NCI-H748 treated with DMSO at 0.1 percent for 48 hours (cell line): ENCODE data around the gene TMEM235.

Source experiments
- DNase-seq: peaks from one replicate; lab custom pipeline; 2025; lab: John Stamatoyannopoulos, UW

The TMEM235 gene

DNA sequence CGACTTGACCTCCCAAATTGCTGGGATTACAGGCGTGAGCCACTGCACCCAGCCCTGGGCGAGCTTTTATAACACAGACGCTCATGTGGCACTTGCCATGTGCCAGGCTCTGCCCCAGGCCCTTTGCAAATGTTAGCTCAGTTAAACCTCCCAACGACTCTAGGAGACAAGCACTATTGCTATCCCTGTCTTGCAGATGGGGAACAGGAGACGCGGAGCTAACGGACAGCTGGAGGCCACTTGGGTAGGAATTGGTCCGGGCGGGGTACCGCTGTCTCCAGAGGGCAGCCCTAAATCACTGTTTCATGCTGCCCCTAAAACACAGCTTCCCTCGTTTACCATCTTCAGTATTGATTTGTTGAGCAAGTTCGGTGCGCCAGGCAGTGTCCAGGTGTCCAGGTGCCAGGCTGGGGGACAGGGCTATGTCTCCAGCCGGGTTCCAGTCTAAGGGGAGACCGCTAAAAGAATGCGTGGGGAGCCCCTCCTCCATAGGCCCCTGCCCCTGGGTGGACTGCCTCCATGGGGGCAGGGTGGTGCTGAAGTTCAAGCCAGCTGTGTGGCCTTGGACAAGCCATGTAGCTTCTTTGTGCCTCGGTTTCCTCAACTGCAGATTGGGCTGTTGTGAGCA is 23.7 kb downstream of the TMEM235 start:
- DNase-seq, result no peak

GRCh38 chr17:78255953-78256706 is 24.7 kb downstream of the TMEM235 start:
- no peak for DNase-seq

- no peak for DNase-seq
These were observed 25.5 kb downstream of the TMEM235 start for GRCh38 chr17:78256707-78257591.

- DNase-seq, result no peak
These were observed 26.4 kb downstream of the TMEM235 start for GRCh38 chr17:78257810-78258322.

- no peak for DNase-seq
These were observed 27.1 kb downstream of the TMEM235 start for GRCh38 chr17:78258323-78259191.

DNA sequence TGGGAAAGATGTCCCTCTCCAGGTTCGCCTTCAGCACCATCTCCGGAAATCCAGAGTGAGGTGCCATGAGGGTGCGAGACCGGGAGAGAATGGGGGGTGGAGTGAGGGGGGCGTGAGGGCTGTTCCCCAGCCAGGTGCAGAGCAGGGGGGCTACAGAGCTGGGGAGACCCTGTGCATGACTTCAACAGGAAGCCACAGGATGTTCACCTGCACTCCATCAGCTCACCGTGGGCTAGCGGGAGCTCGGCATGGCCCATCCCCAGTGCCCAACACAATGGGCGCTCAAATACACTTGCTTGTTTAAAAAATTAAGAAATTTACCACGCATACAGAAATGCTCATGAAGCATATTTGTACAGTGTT is 27.7 kb downstream of the TMEM235 start:
- no peak for DNase-seq

GRCh38 chr17:78263063-78263735 is 31.8 kb downstream of the TMEM235 start:
- DNase-seq, result no peak

GRCh38 chr17:78263736-78264340 is 32.4 kb downstream of the TMEM235 start:
- no peak for DNase-seq

DNA sequence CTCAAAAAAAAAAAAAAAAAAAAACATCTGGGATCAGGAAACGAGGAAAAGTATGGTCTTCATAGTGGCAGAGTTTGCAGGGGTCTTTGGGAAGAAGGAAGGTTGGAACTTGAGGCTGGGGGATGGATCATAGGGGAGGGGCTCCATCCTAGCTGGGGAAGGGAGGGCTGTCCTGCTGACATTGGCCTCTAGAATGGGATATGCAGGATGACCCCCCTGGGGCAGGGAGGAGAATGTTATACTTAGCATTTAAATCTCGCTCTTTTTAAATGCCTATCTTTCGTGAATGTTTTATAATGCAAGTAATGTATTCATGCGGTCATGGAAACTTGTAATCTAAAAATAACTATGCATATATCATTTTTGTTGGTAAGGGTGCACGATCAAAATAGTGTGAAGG is 33.2 kb downstream of the TMEM235 start:
- DNase-seq, result no peak

DNA sequence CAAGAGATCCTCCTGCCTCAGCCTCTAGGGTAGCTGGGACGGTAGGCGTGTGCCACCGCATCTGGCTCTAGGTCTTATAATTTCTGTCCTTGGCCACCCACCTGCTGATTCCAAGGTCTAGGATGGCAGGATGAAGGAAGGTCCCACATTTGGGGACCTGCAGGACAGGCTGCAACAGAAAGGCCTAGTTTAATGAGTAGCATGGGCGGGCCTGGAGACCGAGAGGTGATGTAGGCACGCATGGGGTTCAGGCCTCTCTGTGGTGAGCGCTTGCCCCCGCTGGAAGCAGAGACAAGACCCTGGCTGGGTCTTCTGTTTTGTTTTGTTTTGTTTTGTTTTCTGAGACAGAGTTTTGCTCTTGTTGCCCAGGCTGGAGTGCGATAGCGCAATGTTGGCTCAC is 33.7 kb downstream of the TMEM235 start:
- DNase-seq, result no peak

- no peak for DNase-seq
These were observed 34.8 kb downstream of the TMEM235 start for GRCh38 chr17:78266231-78266631.

- DNase-seq, result no peak
These were observed 35.3 kb downstream of the TMEM235 start for GRCh38 chr17:78266771-78267170.

GRCh38 chr17:78267253-78268073 is 36.0 kb downstream of the TMEM235 start:
- DNase-seq, result no peak

DNA sequence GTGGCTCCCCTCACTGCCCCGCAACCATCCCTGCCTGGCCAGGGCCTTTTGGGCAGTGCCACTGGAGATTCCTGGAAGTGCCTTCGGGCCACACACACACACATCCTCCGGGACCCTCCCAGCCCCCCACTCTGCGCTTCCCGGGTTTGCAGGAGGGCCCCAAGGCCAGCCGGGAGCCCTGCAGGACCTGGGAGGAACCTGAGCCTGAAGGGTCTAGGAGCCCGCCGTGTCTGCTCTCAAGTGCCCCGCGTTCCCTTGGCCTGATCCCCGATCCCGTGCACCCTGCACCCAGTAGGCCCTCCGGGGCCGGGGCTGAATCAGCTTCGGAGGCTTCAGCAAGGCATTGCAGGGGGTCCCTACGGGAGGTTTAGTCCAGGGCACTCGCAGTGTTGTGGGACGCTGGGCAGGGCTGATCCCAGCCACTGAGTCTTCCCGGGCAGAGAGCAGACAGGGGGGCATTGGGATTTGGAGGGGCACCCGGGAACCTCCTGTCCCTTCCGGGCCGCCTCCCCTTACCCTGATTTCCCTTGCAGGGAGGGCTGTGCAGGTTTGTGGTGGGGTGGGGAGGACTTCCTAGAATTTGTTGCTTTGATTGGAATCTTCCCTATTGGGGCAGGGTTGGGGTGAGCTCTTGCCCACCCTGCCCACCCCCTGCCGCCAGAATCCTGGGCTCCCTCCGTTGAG is 36.9 kb downstream of the TMEM235 start:
- DNase-seq, result no peak

DNA sequence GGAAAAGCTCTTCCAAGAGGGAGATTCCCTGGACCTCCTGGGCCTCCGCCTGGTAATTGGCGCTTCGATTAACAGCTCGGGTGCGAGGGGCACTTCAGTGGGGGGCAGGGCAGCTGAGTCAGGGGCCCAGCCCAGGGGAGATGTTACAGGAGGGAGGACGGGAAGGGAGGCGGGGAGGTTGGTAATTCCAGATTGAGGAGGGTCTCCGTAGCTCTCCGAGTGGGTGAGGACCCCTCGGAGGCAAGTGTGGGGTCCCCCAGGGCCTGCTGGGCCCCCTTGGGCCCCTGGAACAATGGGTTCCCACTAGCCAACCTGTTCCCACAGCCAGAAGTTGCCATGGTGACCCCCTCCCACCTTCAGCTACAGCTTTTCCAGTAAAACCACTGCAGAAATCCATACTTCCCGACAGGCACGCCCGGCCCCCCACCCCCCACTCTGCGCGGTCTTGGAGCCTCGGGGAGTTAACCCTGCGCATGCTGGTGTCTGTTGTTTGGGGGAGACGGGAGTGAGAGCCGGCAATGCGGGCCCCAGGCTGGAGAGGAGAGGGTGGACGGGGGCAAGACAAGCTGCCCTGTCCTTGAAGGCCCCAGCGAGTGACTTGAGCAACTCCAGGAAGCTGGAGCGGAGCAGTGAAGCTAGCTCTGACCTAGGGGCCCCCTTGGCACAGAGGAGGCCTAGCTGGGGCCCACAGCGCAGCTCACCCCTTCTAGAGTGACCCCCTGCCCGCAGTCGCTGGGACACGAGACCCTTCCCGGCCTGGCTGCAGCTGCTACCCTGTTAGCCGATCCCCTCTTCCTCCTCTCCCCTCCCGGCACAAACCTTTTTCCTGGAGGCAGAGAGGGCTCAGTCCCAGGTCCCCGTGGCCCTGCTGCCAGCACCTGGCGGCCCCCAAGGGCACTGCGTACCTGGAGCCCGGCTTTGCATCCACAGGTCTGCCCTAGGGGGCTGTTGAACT is 37.8 kb downstream of the TMEM235 start:
- no peak for DNase-seq

- no peak for DNase-seq
These were observed 38.5 kb downstream of the TMEM235 start for GRCh38 chr17:78269955-78270381.

DNA sequence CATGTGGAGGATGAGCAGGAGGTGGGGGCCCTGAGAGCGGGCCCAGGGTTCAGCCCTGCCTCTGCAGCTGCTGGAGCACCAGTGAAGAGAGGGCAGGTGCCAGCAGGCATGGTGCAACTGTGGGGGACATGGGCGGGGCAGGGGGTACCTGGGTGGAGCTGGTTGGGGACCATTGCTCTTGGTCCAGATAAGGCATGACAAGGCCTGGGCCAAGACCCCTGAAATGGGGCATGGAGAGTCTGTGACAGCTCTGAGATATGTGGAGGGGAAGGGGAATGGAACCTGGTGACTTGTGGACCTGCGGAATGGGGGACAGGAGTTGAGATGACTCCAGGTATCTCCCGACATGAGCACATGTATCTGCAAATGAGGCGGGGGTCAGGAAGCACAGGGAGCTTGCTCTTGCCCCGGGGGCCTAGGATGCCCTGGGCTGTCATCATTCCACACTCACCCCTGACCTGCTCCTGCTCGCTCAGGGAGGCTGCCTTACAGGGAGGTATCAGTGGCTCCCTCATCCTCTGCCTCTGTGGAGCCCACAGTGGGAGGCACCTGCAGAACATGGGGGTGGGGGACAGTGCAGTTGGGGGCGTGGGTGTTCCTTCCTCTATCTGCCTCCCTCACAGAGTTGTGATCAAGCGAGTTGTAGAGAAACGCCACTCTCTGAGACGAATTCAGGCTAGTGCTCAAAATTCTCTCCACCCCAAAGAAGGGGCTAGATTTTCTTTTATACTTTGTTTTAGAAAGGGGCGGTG is 40.2 kb downstream of the TMEM235 start:
- DNase-seq, result no peak
